Upper lobe of left lung (tissue), 4 donors: Measurements from ENCODE around the gene TMUB1.

ENCODE experiments used
- EP300 ChIP-seq, 4 donors: sonication (generic); formaldehyde crosslinking; IDR thresholded peaks; one replicate each; pipeline ENCODE4 v1.5.1; 2017; ENCODE audit warnings: antibody characterized with exemption in 4 of 4, control low read depth in 2 of 4
- TF ChIP-seq, protein P1 (sequence below), 6 experiments: fragments of 450-650 bp in 4 of 6; fragments of 200-600 bp in 2 of 6; sonication (generic) in 2 of 6; IDR thresholded peaks; one replicate each; pipeline ENCODE4 v1.5.1; 2016 to 2019; ENCODE audit warnings: antibody characterized with exemption in 6 of 6

DNA sequence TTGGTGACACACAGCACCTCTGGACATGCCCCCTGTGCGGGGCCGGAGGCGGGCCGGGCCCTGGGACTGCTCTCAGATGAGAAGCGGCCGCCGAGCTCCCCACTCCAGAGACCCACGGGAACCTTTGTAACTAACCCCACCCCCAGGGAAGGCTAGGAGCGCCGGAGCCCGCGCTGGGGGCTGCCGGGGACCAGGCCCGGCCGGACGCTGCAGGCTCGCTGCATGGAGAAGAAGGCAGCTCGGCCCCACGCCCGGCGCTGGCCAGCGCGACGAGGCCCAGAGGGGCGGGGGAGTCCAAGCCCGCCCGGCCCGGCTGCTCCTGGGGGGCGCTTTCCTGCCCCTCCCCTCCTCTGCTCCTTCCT, 39.5 kb upstream of the TMUB1 start:
- TF ChIP-seq EP300 (IDR thresholded peaks at IDR 0.05): no peak
- TF ChIP-seq, protein P1, sequence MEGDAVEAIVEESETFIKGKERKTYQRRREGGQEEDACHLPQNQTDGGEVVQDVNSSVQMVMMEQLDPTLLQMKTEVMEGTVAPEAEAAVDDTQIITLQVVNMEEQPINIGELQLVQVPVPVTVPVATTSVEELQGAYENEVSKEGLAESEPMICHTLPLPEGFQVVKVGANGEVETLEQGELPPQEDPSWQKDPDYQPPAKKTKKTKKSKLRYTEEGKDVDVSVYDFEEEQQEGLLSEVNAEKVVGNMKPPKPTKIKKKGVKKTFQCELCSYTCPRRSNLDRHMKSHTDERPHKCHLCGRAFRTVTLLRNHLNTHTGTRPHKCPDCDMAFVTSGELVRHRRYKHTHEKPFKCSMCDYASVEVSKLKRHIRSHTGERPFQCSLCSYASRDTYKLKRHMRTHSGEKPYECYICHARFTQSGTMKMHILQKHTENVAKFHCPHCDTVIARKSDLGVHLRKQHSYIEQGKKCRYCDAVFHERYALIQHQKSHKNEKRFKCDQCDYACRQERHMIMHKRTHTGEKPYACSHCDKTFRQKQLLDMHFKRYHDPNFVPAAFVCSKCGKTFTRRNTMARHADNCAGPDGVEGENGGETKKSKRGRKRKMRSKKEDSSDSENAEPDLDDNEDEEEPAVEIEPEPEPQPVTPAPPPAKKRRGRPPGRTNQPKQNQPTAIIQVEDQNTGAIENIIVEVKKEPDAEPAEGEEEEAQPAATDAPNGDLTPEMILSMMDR (IDR thresholded peaks at IDR 0.05): no peak
